Raji (cell line): ENCODE results near the gene ZFHX3.

ENCODE experiments used
- POLR2A ChIP-seq: IDR thresholded peaks from 2 replicates; pipeline ENCODE4 v1.6.1; 2011; ENCODE audit warnings: low read depth, low read length, control low read depth; ENCODE audit not compliant: insufficient read depth

Gene ZFHX3

GRCh38 chr16:73062001-73062616 lies 14.2 kb upstream of the ZFHX3 start:
- no peak for TF ChIP-seq POLR2A

- no peak for TF ChIP-seq POLR2A
Observed at GRCh38 chr16:73060892-73061490, 13.1 kb upstream of the ZFHX3 start.

GRCh38 chr16:73059779-73060615 lies 12.1 kb upstream of the ZFHX3 start:
- no peak for TF ChIP-seq POLR2A

GRCh38 chr16:73058616-73059409 lies 10.9 kb upstream of the ZFHX3 start:
- no peak for TF ChIP-seq POLR2A

GRCh38 chr16:73058221-73058615 lies 10.3 kb upstream of the ZFHX3 start:
- no peak for TF ChIP-seq POLR2A

- TF ChIP-seq POLR2A: no peak
Observed at GRCh38 chr16:73057291-73058210, 9.6 kb upstream of the ZFHX3 start.

- no peak for TF ChIP-seq POLR2A
Observed at GRCh38 chr16:73056921-73057290, 9.0 kb upstream of the ZFHX3 start.

- no peak for TF ChIP-seq POLR2A
Observed at GRCh38 chr16:73056448-73056847, 8.5 kb upstream of the ZFHX3 start.

GRCh38 chr16:73054813-73055482 lies 7.0 kb upstream of the ZFHX3 start:
- no peak for TF ChIP-seq POLR2A

GRCh38 chr16:73054498-73054812 lies 6.5 kb upstream of the ZFHX3 start:
- no peak for TF ChIP-seq POLR2A

- no peak for TF ChIP-seq POLR2A
Observed at GRCh38 chr16:73054125-73054484, 6.2 kb upstream of the ZFHX3 start.

- TF ChIP-seq POLR2A: no peak
Observed at GRCh38 chr16:73053364-73054124, 5.6 kb upstream of the ZFHX3 start.

GRCh38 chr16:73053038-73053363 lies 5.1 kb upstream of the ZFHX3 start:
- no peak for TF ChIP-seq POLR2A
